NB4 (cell line): Measurements from ENCODE around the gene KCNA5.

Experiments used
- MYC ChIP-seq: IDR thresholded peaks from 2 replicates; pipeline ENCODE4 v1.6.1; 2011; ENCODE audit warnings: low read depth, low read length
- POLR2A ChIP-seq: IDR thresholded peaks from 2 replicates; pipeline ENCODE4 v1.6.1; 2011; ENCODE audit warnings: mild to moderate bottlenecking; ENCODE audit not compliant: insufficient read length; ENCODE audit errors: extremely low read depth
- TF ChIP-seq, protein P1 (sequence below): IDR thresholded peaks from one replicate; pipeline ENCODE4 v1.5.1; 2012; ENCODE audit warnings: low read depth, low read length
- TF ChIP-seq, protein P2 (sequence below): IDR thresholded peaks from 2 replicates; pipeline ENCODE4 v1.6.1; 2011; ENCODE audit warnings: low read depth, low read length

DNA sequence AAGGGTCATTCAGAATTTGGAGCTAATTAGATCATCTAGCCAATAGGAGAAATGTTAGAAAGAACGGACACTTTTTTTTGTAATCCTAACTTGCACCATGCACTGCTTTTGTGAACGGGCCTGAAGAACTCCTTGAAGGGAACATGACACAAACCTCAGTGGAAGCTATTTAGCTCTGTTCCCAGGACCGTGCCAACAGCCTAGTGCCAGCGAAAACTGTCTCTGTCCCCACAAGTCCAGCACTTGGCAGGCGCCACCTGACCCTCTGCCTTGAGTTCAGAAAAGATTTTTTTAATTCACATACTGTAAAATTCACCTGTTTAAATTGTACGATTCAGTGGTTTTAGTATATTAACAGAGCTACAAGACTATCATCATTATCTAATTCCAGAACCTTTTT lies 31.3 kb upstream of the KCNA5 start:
- TF ChIP-seq, protein P1, sequence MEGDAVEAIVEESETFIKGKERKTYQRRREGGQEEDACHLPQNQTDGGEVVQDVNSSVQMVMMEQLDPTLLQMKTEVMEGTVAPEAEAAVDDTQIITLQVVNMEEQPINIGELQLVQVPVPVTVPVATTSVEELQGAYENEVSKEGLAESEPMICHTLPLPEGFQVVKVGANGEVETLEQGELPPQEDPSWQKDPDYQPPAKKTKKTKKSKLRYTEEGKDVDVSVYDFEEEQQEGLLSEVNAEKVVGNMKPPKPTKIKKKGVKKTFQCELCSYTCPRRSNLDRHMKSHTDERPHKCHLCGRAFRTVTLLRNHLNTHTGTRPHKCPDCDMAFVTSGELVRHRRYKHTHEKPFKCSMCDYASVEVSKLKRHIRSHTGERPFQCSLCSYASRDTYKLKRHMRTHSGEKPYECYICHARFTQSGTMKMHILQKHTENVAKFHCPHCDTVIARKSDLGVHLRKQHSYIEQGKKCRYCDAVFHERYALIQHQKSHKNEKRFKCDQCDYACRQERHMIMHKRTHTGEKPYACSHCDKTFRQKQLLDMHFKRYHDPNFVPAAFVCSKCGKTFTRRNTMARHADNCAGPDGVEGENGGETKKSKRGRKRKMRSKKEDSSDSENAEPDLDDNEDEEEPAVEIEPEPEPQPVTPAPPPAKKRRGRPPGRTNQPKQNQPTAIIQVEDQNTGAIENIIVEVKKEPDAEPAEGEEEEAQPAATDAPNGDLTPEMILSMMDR, result no peak
- no peak for TF ChIP-seq POLR2A
- TF ChIP-seq, protein P2, sequence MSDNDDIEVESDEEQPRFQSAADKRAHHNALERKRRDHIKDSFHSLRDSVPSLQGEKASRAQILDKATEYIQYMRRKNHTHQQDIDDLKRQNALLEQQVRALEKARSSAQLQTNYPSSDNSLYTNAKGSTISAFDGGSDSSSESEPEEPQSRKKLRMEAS, result no peak
- no peak for TF ChIP-seq MYC
